SK-N-SH treated with all-trans-retinoic acid at 6 μM for 48 hours (cell line): ENCODE data around the gene HSD17B8.

Source experiments
- ATAC-seq: fragments of 200-7000 bp; cut with Tn5 transposase; 3 replicates; pipeline ENCODE4 v1.9.1; 2020; ENCODE audit warnings: mild to moderate bottlenecking, moderate library complexity
- ARNTL ChIP-seq: fragments of 450-650 bp; formaldehyde crosslinking; IDR thresholded peaks from 2 replicates; pipeline ENCODE4 v1.5.0; 2020; ENCODE audit warnings: low read depth, mild to moderate bottlenecking, moderate library complexity, borderline replicate concordance
- BACH2 ChIP-seq: fragments of 250-450 bp; sonication (Bioruptor Pico); IDR thresholded peaks from 2 replicates; pipeline ENCODE4 v1.9.0; 2021; ENCODE audit warnings: mild to moderate bottlenecking, borderline replicate concordance
- CSDC2 ChIP-seq: fragments of 250-450 bp; sonication (Bioruptor Pico); IDR thresholded peaks from 2 replicates; pipeline ENCODE4 v1.5.0; 2020; ENCODE audit warnings: mild to moderate bottlenecking, moderate library complexity
- ESRRG ChIP-seq: fragments of 250-450 bp; sonication (Bioruptor Pico); IDR thresholded peaks from 2 replicates; pipeline ENCODE4 v1.6.1; 2021; ENCODE audit warnings: mild to moderate bottlenecking
- ISL1 ChIP-seq: fragments of 250-450 bp; sonication (Bioruptor Pico); IDR thresholded peaks from 2 replicates; pipeline ENCODE4 v2.1.2; 2022; ENCODE audit warnings: mild to moderate bottlenecking, moderate library complexity
- OSR1 ChIP-seq: fragments of 250-450 bp; sonication (Bioruptor Pico); IDR thresholded peaks from 2 replicates; pipeline ENCODE4 v1.8.0; 2022; ENCODE audit warnings: moderate library complexity, mild to moderate bottlenecking, inconsistent platforms
- PPARA ChIP-seq: fragments of 250-450 bp; sonication (Bioruptor Pico); IDR thresholded peaks from 2 replicates; pipeline ENCODE4 v1.5.0; 2020; ENCODE audit warnings: mild to moderate bottlenecking, borderline replicate concordance
- RARB ChIP-seq: fragments of 250-450 bp; sonication (Bioruptor Pico); IDR thresholded peaks from 2 replicates; pipeline ENCODE4 v1.8.0; 2021; ENCODE audit warnings: mild to moderate bottlenecking, moderate library complexity
- SNAI2 ChIP-seq: fragments of 250-450 bp; sonication (Bioruptor Pico); IDR thresholded peaks from 2 replicates; pipeline ENCODE4 v1.5.0; 2020; ENCODE audit warnings: mild to moderate bottlenecking, moderate library complexity
- TCF4 ChIP-seq: fragments of 250-450 bp; sonication (Bioruptor Pico); IDR thresholded peaks from 2 replicates; pipeline ENCODE4 v1.8.0; 2021; ENCODE audit warnings: mild to moderate bottlenecking, moderate library complexity, borderline replicate concordance
- TOX ChIP-seq: fragments of 250-450 bp; sonication (Bioruptor Pico); IDR thresholded peaks from 2 replicates; pipeline ENCODE4 v1.8.0; 2021; ENCODE audit warnings: mild to moderate bottlenecking, moderate library complexity, borderline replicate concordance
- ZC3H10 ChIP-seq: fragments of 250-450 bp; sonication (Bioruptor Pico); IDR thresholded peaks from 2 replicates; pipeline ENCODE4 v1.5.1; 2021; ENCODE audit warnings: mild to moderate bottlenecking, moderate library complexity
- ZFP3 ChIP-seq: fragments of 250-450 bp; sonication (Bioruptor Pico); IDR thresholded peaks from 2 replicates; pipeline ENCODE4 v1.5.0; 2020; ENCODE audit warnings: mild to moderate bottlenecking, moderate library complexity
- ZFP30 ChIP-seq: fragments of 450-650 bp; formaldehyde crosslinking; IDR thresholded peaks from 2 replicates; pipeline ENCODE4 v1.5.0; 2022; ENCODE audit warnings: mild to moderate bottlenecking, moderate library complexity
- ZNF565 ChIP-seq: fragments of 450-650 bp; formaldehyde crosslinking; conservative IDR thresholded peaks from 2 replicates; pipeline ENCODE4 v1.5.0; 2020; ENCODE audit warnings: low read depth, mild to moderate bottlenecking, moderate library complexity
- ZNF70 ChIP-seq: fragments of 450-650 bp; formaldehyde crosslinking; IDR thresholded peaks from 2 replicates; pipeline ENCODE4 v1.5.0; 2020; ENCODE audit warnings: mild to moderate bottlenecking, moderate library complexity
- ZNF8 ChIP-seq: fragments of 450-650 bp; formaldehyde crosslinking; IDR thresholded peaks from 2 replicates; pipeline ENCODE4 v1.5.0; 2020; ENCODE audit warnings: mild to moderate bottlenecking, moderate library complexity
- TF ChIP-seq, protein P1 (sequence below): fragments of 250-450 bp; sonication (Bioruptor Pico); IDR thresholded peaks from 2 replicates; pipeline ENCODE4 v1.5.1; 2020; ENCODE audit warnings: low read depth, mild to moderate bottlenecking, moderate library complexity
- TF ChIP-seq, protein P2 (sequence below): fragments of 250-450 bp; sonication (Bioruptor Pico); IDR thresholded peaks from 2 replicates; pipeline ENCODE4 v1.5.0; 2020; ENCODE audit warnings: mild to moderate bottlenecking, moderate library complexity
- TF ChIP-seq, protein P3 (sequence below): fragments of 250-450 bp; sonication (Bioruptor Pico); IDR thresholded peaks from 2 replicates; pipeline ENCODE4 v1.8.0; 2021; ENCODE audit warnings: low read depth, mild to moderate bottlenecking, moderate library complexity, borderline replicate concordance

Gene HSD17B8

DNA sequence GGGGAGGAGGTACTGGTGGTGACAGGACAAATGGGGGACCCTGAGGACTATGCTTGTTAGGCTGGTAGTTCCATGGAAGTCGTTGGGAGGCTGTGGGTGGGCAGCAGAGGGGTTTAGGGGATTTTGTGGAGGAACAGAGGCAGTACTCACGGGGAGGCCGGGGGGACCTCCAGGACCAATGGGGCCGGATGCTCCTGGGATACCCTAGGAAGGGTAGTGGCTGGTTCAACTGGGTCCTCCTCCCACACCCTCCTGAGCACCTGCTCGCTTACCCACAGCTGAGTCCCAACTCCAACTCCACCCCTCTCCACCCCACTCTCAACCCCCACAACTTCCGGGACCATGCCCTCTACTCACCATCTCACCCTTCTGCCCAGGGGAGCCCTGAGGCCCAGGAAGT, 38.1 kb upstream of the HSD17B8 start:
- TF ChIP-seq ZNF70 (no peak), ZFP30 (CRISPR knock-in tag) (no peak), ZNF8 (CRISPR knock-in tag) (no peak), RARB (CRISPR knock-in tag) (no peak), BACH2 (CRISPR knock-in tag) (no peak), OSR1 (CRISPR knock-in tag) (no peak), ZC3H10 (CRISPR knock-in tag) (no peak), PPARA (no peak), ESRRG (CRISPR knock-in tag) (no peak), ISL1 (no peak)
- TF ChIP-seq, protein P1, sequence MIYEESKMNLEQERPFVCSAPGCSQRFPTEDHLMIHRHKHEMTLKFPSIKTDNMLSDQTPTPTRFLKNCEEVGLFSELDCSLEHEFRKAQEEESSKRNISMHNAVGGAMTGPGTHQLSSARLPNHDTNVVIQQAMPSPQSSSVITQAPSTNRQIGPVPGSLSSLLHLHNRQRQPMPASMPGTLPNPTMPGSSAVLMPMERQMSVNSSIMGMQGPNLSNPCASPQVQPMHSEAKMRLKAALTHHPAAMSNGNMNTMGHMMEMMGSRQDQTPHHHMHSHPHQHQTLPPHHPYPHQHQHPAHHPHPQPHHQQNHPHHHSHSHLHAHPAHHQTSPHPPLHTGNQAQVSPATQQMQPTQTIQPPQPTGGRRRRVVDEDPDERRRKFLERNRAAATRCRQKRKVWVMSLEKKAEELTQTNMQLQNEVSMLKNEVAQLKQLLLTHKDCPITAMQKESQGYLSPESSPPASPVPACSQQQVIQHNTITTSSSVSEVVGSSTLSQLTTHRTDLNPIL = no peak
- TF ChIP-seq, protein P2, sequence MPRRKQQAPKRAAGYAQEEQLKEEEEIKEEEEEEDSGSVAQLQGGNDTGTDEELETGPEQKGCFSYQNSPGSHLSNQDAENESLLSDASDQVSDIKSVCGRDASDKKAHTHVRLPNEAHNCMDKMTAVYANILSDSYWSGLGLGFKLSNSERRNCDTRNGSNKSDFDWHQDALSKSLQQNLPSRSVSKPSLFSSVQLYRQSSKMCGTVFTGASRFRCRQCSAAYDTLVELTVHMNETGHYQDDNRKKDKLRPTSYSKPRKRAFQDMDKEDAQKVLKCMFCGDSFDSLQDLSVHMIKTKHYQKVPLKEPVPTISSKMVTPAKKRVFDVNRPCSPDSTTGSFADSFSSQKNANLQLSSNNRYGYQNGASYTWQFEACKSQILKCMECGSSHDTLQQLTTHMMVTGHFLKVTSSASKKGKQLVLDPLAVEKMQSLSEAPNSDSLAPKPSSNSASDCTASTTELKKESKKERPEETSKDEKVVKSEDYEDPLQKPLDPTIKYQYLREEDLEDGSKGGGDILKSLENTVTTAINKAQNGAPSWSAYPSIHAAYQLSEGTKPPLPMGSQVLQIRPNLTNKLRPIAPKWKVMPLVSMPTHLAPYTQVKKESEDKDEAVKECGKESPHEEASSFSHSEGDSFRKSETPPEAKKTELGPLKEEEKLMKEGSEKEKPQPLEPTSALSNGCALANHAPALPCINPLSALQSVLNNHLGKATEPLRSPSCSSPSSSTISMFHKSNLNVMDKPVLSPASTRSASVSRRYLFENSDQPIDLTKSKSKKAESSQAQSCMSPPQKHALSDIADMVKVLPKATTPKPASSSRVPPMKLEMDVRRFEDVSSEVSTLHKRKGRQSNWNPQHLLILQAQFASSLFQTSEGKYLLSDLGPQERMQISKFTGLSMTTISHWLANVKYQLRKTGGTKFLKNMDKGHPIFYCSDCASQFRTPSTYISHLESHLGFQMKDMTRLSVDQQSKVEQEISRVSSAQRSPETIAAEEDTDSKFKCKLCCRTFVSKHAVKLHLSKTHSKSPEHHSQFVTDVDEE (CRISPR knock-in tag) = no peak
- ATAC-seq = no peak

DNA sequence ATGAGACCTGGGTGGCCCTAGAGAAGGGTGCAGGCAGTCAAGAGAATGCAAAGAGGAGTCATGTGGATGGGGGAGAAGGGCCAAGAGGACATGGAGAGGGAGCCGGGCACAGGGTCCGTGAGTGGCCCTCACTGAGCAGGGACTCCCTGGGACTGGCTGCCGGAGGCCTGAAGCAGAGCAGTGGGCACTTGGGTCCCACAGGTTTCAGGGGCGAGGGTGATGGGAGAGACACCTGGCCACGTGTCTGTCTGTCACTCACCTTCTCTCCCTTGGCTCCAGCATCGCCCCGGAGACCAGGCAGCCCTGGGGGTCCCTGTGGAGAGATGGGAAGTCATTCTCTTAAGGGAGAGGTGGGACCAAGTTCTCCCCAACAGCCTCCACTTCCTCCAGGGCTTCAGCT, 37.6 kb upstream of the HSD17B8 start:
- no peak for TF ChIP-seq OSR1 (CRISPR knock-in tag)
- no peak for TF ChIP-seq ZFP3 (CRISPR knock-in tag)
- no peak for TF ChIP-seq RARB (CRISPR knock-in tag)
- no peak for TF ChIP-seq ZNF70
- TF ChIP-seq, protein P3, sequence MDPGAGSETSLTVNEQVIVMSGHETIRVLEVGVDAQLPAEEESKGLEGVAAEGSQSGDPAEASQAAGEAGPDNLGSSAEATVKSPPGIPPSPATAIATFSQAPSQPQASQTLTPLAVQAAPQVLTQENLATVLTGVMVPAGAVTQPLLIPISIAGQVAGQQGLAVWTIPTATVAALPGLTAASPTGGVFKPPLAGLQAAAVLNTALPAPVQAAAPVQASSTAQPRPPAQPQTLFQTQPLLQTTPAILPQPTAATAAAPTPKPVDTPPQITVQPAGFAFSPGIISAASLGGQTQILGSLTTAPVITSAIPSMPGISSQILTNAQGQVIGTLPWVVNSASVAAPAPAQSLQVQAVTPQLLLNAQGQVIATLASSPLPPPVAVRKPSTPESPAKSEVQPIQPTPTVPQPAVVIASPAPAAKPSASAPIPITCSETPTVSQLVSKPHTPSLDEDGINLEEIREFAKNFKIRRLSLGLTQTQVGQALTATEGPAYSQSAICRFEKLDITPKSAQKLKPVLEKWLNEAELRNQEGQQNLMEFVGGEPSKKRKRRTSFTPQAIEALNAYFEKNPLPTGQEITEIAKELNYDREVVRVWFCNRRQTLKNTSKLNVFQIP = no peak
- TF ChIP-seq SNAI2 (CRISPR knock-in tag) = no peak
- TF ChIP-seq TCF4 (CRISPR knock-in tag) = no peak
- no peak for TF ChIP-seq ARNTL
- TF ChIP-seq, protein P1 = no peak
- no peak for TF ChIP-seq ESRRG (CRISPR knock-in tag)
- no peak for TF ChIP-seq ZFP30 (CRISPR knock-in tag)
- TF ChIP-seq PPARA = no peak
- no peak for TF ChIP-seq ISL1
- TF ChIP-seq BACH2 (CRISPR knock-in tag) = no peak
- TF ChIP-seq, protein P2 (CRISPR knock-in tag) = no peak
- TF ChIP-seq ZNF565 (CRISPR knock-in tag) = no peak
- no peak for TF ChIP-seq TOX
- TF ChIP-seq CSDC2 (CRISPR knock-in tag) = no peak
- no peak for TF ChIP-seq ZC3H10 (CRISPR knock-in tag)
- TF ChIP-seq ZNF8 (CRISPR knock-in tag) = no peak
- ATAC-seq = no peak
